ENCODE data around the gene SP3.

DNA sequence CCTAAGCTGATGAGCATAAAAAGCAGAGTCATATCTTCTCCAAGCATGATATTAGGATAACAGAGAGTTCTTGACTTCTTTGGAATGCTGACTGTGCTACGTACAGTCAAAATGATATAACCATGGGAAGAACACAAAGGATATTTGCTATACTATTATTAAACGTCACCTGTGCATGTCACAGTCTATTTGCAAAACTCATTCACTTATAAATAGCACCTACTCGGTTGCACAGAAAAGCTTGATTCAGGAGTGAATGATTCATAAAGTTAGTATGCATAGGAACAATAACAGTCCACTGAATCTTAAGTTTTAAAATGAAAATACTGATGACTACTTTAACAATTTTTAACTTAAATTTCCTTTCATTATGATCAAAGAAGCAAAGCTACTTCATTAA is 83.3 kb downstream of the SP3 start:
- TF ChIP-seq, protein P1, sequence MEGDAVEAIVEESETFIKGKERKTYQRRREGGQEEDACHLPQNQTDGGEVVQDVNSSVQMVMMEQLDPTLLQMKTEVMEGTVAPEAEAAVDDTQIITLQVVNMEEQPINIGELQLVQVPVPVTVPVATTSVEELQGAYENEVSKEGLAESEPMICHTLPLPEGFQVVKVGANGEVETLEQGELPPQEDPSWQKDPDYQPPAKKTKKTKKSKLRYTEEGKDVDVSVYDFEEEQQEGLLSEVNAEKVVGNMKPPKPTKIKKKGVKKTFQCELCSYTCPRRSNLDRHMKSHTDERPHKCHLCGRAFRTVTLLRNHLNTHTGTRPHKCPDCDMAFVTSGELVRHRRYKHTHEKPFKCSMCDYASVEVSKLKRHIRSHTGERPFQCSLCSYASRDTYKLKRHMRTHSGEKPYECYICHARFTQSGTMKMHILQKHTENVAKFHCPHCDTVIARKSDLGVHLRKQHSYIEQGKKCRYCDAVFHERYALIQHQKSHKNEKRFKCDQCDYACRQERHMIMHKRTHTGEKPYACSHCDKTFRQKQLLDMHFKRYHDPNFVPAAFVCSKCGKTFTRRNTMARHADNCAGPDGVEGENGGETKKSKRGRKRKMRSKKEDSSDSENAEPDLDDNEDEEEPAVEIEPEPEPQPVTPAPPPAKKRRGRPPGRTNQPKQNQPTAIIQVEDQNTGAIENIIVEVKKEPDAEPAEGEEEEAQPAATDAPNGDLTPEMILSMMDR (IDR thresholded peaks at IDR 0.05): no peak
- TF ChIP-seq EP300 (IDR thresholded peaks at IDR 0.05; ENCODE audit: low read depth) (no peak), POLR2A (IDR thresholded peaks at IDR 0.05) (no peak), POLR2AphosphoS5 (IDR thresholded peaks at IDR 0.05) (no peak)

All from transverse colon (tissue), 4 donors.